Left ventricle myocardium inferior (tissue), 1 donor: ENCODE data around the gene ONECUT3. TPM values are rescaled to one million over a fixed set of nuclear protein-coding genes. Genes with fewer than 3 reads are reported as not detected.

ENCODE experiments used
- DNase-seq: peaks from one replicate; pipeline ENCODE4 v3.0.0-alpha.2; 2020
- H3K27ac ChIP-seq: fragments of 200-600 bp; replicated peaks from 2 replicates; pipeline ENCODE4 v1.8.0; 2021
- H3K27me3 ChIP-seq: fragments of 200-600 bp; 2 replicates; pipeline ENCODE4 v1.8.0; 2021; ENCODE audit warnings: low read depth
- H3K36me3 ChIP-seq: fragments of 200-600 bp; 2 replicates; pipeline ENCODE4 v1.8.0; 2021
- H3K4me1 ChIP-seq: fragments of 200-600 bp; 2 replicates; pipeline ENCODE4 v1.8.0; 2021
- H3K4me3 ChIP-seq: fragments of 200-600 bp; 2 replicates; pipeline ENCODE4 v1.8.0; 2021; ENCODE audit warnings: mild to moderate bottlenecking, moderate library complexity
- H3K9me3 ChIP-seq: fragments of 200-600 bp; replicated peaks from 2 replicates; pipeline ENCODE4 v1.8.0; 2021
- intact Hi-C: fragments of 100-400 bp; cut with micrococcal nuclease; formaldehyde crosslinking; loops from one replicate; pipeline ENCODE4 v1.11.0; 2022
- total RNA-seq: library from RNA; stranded (reverse); fragmentation: NEBNext Ultra II Directional; extraction: Animal tissue kit (Norgen Biotek cat#: 25700); gene quantifications from one replicate; pipeline ENCODE4 v1.2.1, GENCODE V29; 2021
- TF ChIP-seq, protein P1 (sequence below): fragments of 200-600 bp; IDR thresholded peaks from 2 replicates; pipeline ENCODE4 v1.8.0; 2021; ENCODE audit warnings: antibody characterized with exemption, mild to moderate bottlenecking, borderline replicate concordance
- donor health status: DM: no; HTN: yes; CAD: no; lungs with severe emphysema.

The ONECUT3 gene
- total RNA-seq, 1 donor from 2014 or later, result not detected

DNA sequence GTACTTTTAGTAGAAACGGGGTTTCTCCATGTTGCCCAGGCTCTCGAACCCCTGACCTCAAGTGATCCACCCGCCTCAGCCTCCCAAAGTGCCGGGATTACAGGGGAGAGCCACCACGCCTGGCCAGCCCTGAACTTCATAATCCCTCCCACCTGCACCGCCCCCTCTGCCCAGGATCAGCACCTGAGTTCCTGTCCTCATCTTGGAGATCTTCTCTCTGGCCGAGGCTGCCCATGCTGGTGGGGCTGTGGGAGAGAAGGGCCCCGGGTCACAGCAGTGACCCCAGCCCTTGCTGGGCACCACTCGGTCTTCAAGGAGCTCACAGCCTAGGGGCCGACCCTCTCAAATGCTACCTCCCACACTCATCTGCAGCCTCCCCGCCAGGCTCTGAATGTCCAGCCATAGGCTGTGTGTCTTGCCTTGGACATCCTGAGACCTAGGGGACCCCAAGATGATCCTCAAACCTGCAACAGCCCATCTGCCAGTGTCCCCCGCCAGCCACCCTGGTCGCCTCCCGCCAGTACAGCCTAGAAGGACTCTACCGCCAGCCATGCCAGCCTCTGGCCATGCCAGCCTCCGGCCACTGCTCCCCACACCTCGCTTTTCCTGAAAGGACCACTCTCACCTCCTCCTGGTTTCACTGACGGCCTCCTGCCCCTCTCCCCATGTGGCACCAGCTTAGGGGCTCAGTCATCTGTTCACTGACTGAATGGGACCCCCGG is 57.3 kb downstream of the ONECUT3 start:
- Histone ChIP-seq H3K36me3 (peaks cover 9% of the 10 kb centered on the region), H3K27me3 (no peaks in the 10 kb centered on the region), H3K4me1 (peaks cover 22% of the 10 kb centered on the region), H3K27ac (no peak overlapping the region), H3K4me3 (no peak overlapping the region), H3K9me3 (no peaks in the 10 kb centered on the region)
- DNase-seq, result no peak
- TF ChIP-seq, protein P1, sequence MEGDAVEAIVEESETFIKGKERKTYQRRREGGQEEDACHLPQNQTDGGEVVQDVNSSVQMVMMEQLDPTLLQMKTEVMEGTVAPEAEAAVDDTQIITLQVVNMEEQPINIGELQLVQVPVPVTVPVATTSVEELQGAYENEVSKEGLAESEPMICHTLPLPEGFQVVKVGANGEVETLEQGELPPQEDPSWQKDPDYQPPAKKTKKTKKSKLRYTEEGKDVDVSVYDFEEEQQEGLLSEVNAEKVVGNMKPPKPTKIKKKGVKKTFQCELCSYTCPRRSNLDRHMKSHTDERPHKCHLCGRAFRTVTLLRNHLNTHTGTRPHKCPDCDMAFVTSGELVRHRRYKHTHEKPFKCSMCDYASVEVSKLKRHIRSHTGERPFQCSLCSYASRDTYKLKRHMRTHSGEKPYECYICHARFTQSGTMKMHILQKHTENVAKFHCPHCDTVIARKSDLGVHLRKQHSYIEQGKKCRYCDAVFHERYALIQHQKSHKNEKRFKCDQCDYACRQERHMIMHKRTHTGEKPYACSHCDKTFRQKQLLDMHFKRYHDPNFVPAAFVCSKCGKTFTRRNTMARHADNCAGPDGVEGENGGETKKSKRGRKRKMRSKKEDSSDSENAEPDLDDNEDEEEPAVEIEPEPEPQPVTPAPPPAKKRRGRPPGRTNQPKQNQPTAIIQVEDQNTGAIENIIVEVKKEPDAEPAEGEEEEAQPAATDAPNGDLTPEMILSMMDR, result no peak
- intact Hi-C loops, result no loop called here

DNA sequence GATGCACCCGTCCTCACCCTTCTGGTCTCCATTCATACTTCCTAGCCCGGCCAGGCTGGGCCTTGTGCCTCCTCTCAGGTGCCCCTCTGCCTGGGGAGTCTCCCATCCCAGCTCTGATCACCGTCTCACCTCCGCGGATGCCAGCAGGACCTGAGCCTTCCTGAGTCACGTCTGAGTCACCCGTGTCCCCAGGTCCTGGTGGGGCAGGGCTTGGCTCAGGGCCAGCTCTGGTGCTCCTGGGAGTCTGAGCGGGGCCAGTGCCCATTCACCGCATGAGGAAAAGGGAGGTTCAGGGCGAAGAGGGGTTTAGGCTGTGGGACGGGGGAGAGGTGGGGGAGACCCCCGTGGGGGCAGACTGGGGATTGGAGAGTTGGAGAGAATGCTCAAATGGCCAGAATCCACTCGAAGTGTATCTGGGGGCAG is 58.2 kb downstream of the ONECUT3 start:
- H3K27me3 ChIP-seq, result no peaks in the 10 kb centered on the region
- TF ChIP-seq, protein P1, result no peak
- DNase-seq, result peak; percentile 41
- intact Hi-C loops, result no loop called here
- peaks cover 22% of the 10 kb centered on the region for H3K4me1 ChIP-seq
- H3K4me3 ChIP-seq, result peak overlapping the region; percentile 71
- peaks cover 18% of the 10 kb centered on the region for H3K36me3 ChIP-seq
- no peaks in the 10 kb centered on the region for H3K9me3 ChIP-seq
- H3K27ac ChIP-seq, result peak overlapping the region; percentile 69

DNA sequence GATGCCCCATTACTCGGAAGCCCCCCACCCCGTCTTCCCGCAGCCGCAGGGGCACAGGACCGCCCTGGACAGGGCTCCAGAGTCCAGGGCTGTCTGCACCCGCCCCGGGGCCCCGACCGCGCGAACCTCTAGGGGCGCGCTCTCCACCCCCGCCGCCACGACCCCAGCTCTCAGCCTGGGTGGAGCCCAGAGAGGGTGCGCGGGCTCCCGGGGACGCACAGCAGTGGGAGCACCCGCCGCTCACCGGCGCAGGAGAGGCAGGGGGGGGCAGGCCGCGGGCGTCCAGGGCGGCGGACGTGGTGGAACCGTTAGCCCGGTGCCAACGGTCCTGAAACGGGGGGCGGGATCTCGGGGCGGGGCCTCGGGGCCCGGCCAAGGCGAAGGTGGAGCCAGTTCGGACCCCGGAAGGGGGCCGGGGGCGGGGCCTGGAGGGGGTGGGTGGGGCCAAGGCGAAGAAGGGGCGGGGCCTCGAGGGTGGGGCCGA is 58.7 kb downstream of the ONECUT3 start, which contains the start of gene ATP8B3:
Gene ATP8B3, minus strand, starts transcription at position 335 of the 484 bp plus-strand sequence. CDS start 540 bp downstream, outside the sequence.
- peak within 1 kb of the TSS; percentile 69 for H3K27ac ChIP-seq
- TF ChIP-seq, protein P1, result peak; percentile 20
- intact Hi-C loops, result no loop called here
- no peaks in the 10 kb centered on the region for H3K27me3 ChIP-seq
- DNase-seq, result no peak
- H3K4me3 ChIP-seq, result peak within 1 kb of the TSS; percentile 71
- peaks cover 22% of the 10 kb centered on the region for H3K4me1 ChIP-seq
- H3K9me3 ChIP-seq, result no peaks in the 10 kb centered on the region
- H3K36me3 ChIP-seq, result peaks cover 23% of the 10 kb centered on the region

DNA sequence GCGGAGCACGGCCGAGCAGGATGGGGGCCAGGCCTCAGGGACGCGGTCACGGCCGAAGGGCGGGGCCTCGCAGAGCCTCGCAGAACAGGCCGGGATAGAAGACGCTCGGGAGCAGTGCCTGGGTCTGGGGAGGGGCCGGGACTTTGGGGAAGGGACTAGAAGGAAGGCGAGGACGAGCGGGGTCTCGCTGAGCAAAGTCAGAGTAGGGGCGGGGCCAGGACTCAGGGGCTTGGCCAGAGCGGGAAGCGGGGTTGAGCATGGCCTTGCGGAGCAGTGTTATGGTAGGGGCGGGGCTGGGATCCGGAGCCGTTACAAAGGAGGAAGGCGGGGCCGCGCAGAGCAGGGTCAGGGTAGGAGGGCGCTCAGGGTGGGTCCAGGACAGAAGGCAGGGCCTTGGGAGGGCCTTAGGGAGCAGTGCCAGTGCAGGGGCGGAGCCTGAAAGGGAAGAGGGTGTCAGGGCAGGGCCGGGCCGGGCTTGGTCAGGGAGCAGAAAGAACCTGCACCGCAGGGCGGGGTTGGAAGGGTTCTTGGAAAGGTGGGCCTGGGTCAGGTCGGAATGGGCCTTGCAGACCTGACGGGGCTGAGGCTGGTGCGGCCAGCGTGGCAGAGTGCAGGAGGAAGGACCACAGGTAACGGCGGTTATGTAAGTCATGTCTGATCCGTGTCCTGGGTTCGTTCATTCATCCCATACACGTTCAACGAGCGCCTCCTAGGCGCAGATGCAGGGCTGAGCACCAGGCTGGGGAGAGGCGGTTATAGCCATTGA is 59.3 kb downstream of the ONECUT3 start:
- H3K4me1 ChIP-seq, result peaks cover 26% of the 10 kb centered on the region
- TF ChIP-seq, protein P1, result peak; percentile 54
- H3K27me3 ChIP-seq, result no peaks in the 10 kb centered on the region
- intact Hi-C loops, result no loop called here
- H3K9me3 ChIP-seq, result no peaks in the 10 kb centered on the region
- H3K27ac ChIP-seq, result peak overlapping the region; percentile 69
- H3K36me3 ChIP-seq, result peaks cover 29% of the 10 kb centered on the region
- DNase-seq, result peak; percentile 94
- H3K4me3 ChIP-seq, result peak overlapping the region; percentile 71
